HEK293 (cell line): ENCODE data around the gene BTF3L4.

Source experiments
- BCL6B ChIP-seq: fragments of 450-650 bp; formaldehyde crosslinking; IDR thresholded peaks from 2 replicates; pipeline ENCODE4 v1.5.1; 2017; ENCODE audit warnings: missing biosample characterization, missing genetic modification characterization
- CTCF ChIP-seq: fragments of 450-650 bp; formaldehyde crosslinking; IDR thresholded peaks from 2 replicates; pipeline ENCODE4 v1.5.1; 2016; ENCODE audit warnings: missing biosample characterization, missing genetic modification characterization
- GLI2 ChIP-seq: fragments of 450-650 bp; formaldehyde crosslinking; IDR thresholded peaks from 2 replicates; pipeline ENCODE4; 2017; ENCODE audit warnings: missing biosample characterization, missing genetic modification characterization, low read depth, borderline replicate concordance
- HIC1 ChIP-seq: fragments of 450-650 bp; formaldehyde crosslinking; IDR thresholded peaks from 2 replicates; pipeline ENCODE4 v1.5.1; 2016; ENCODE audit warnings: missing biosample characterization, missing genetic modification characterization
- KLF17 ChIP-seq: fragments of 450-650 bp; formaldehyde crosslinking; IDR thresholded peaks from 2 replicates; pipeline ENCODE4 v1.5.1; 2016; ENCODE audit warnings: missing biosample characterization, missing genetic modification characterization
- KLF9 ChIP-seq: fragments of 450-650 bp; formaldehyde crosslinking; IDR thresholded peaks from 2 replicates; pipeline ENCODE4 v1.5.1; 2016; ENCODE audit warnings: missing biosample characterization, missing genetic modification characterization, low read depth
- MZF1 ChIP-seq: fragments of 450-650 bp; formaldehyde crosslinking; IDR thresholded peaks from 2 replicates; pipeline ENCODE4 v1.5.1; 2017; ENCODE audit warnings: missing biosample characterization, missing genetic modification characterization, borderline replicate concordance
- PRDM4 ChIP-seq: fragments of 450-650 bp; formaldehyde crosslinking; IDR thresholded peaks from 2 replicates; pipeline ENCODE4 v1.5.1; 2017; ENCODE audit warnings: missing biosample characterization, missing genetic modification characterization
- REPIN1 ChIP-seq: fragments of 450-650 bp; formaldehyde crosslinking; IDR thresholded peaks from 2 replicates; pipeline ENCODE4 v1.5.1; 2017; ENCODE audit warnings: missing biosample characterization, missing genetic modification characterization, low read depth
- SP2 ChIP-seq: fragments of 450-650 bp; formaldehyde crosslinking; IDR thresholded peaks from 2 replicates; pipeline ENCODE4 v1.5.1; 2016; ENCODE audit warnings: missing biosample characterization, missing genetic modification characterization
- SP3 ChIP-seq: fragments of 450-650 bp; formaldehyde crosslinking; IDR thresholded peaks from 2 replicates; pipeline ENCODE4 v1.5.1; 2016; ENCODE audit warnings: missing biosample characterization, missing genetic modification characterization
- SP7 ChIP-seq: fragments of 450-650 bp; formaldehyde crosslinking; IDR thresholded peaks from 2 replicates; pipeline ENCODE4 v1.5.1; 2016; ENCODE audit warnings: missing biosample characterization, missing genetic modification characterization
- YY1 ChIP-seq: fragments of 450-650 bp; formaldehyde crosslinking; IDR thresholded peaks from 2 replicates; pipeline ENCODE4 v1.5.1; 2018; ENCODE audit warnings: missing biosample characterization, missing genetic modification characterization
- ZBTB1 ChIP-seq: fragments of 450-650 bp; formaldehyde crosslinking; IDR thresholded peaks from 2 replicates; pipeline ENCODE4 v1.5.1; 2016; ENCODE audit warnings: missing biosample characterization, missing genetic modification characterization
- ZFP37 ChIP-seq: fragments of 450-650 bp; formaldehyde crosslinking; IDR thresholded peaks from 2 replicates; pipeline ENCODE4 v1.5.1; 2016; ENCODE audit warnings: missing biosample characterization, missing genetic modification characterization
- ZNF121 ChIP-seq: fragments of 450-650 bp; formaldehyde crosslinking; IDR thresholded peaks from 2 replicates; pipeline ENCODE4 v1.5.1; 2016; ENCODE audit warnings: missing biosample characterization, missing genetic modification characterization
- ZNF157 ChIP-seq: fragments of 450-650 bp; formaldehyde crosslinking; IDR thresholded peaks from 2 replicates; pipeline ENCODE4 v1.5.1; 2016; ENCODE audit warnings: missing biosample characterization, missing genetic modification characterization
- ZNF16 ChIP-seq: fragments of 450-650 bp; formaldehyde crosslinking; IDR thresholded peaks from 2 replicates; pipeline ENCODE4 v1.5.1; 2016; ENCODE audit warnings: low read depth, missing biosample characterization, missing genetic modification characterization
- ZNF175 ChIP-seq: fragments of 450-650 bp; formaldehyde crosslinking; IDR thresholded peaks from 2 replicates; pipeline ENCODE4 v1.5.1; 2016; ENCODE audit warnings: missing biosample characterization, missing genetic modification characterization
- ZNF2 ChIP-seq: fragments of 450-650 bp; formaldehyde crosslinking; IDR thresholded peaks from 2 replicates; pipeline ENCODE4 v1.5.1; 2016; ENCODE audit warnings: missing biosample characterization, missing genetic modification characterization
- ZNF302 ChIP-seq: fragments of 450-650 bp; formaldehyde crosslinking; IDR thresholded peaks from 2 replicates; pipeline ENCODE4 v1.5.1; 2016; ENCODE audit warnings: missing biosample characterization, missing genetic modification characterization, low read depth
- ZNF37A ChIP-seq: fragments of 450-650 bp; IDR thresholded peaks from 2 replicates; pipeline ENCODE4 v1.5.1; 2018; ENCODE audit warnings: missing biosample characterization, missing genetic modification characterization
- ZNF391 ChIP-seq: fragments of 450-650 bp; formaldehyde crosslinking; IDR thresholded peaks from 2 replicates; pipeline ENCODE4 v1.5.1; 2016; ENCODE audit warnings: low read depth, missing biosample characterization, missing genetic modification characterization, borderline replicate concordance
- ZNF394 ChIP-seq: fragments of 450-650 bp; formaldehyde crosslinking; IDR thresholded peaks from 2 replicates; pipeline ENCODE4 v1.5.1; 2016; ENCODE audit warnings: missing biosample characterization, missing genetic modification characterization, mild to moderate bottlenecking, moderate library complexity, borderline replicate concordance
- ZNF398 ChIP-seq: fragments of 450-650 bp; formaldehyde crosslinking; IDR thresholded peaks from 2 replicates; pipeline ENCODE4 v1.5.1; 2017; ENCODE audit warnings: missing biosample characterization, missing genetic modification characterization
- ZNF510 ChIP-seq: fragments of 450-650 bp; formaldehyde crosslinking; IDR thresholded peaks from 2 replicates; pipeline ENCODE4 v1.5.1; 2018; ENCODE audit warnings: mild to moderate bottlenecking, missing genetic modification characterization, missing biosample characterization; ENCODE audit not compliant: insufficient replicate concordance
- ZNF610 ChIP-seq: fragments of 450-650 bp; formaldehyde crosslinking; IDR thresholded peaks from 2 replicates; pipeline ENCODE4 v1.5.1; 2016; ENCODE audit warnings: missing biosample characterization, missing genetic modification characterization, borderline replicate concordance
- ZNF621 ChIP-seq: fragments of 450-650 bp; formaldehyde crosslinking; IDR thresholded peaks from 2 replicates; pipeline ENCODE4 v1.5.1; 2017; ENCODE audit warnings: missing biosample characterization, missing genetic modification characterization
- ZNF843 ChIP-seq: fragments of 450-650 bp; formaldehyde crosslinking; IDR thresholded peaks from 2 replicates; pipeline ENCODE4 v1.5.1; 2016; ENCODE audit warnings: missing biosample characterization, missing genetic modification characterization

BTF3L4 gene

GRCh38 chr1:52056163-52056936 is at the start of gene BTF3L4 (continued):
- TF ChIP-seq ZNF610 (no peak), SP3 (peak; percentile 92), ZNF621 (tag by site-specific recombination) (no peak), KLF9 (tag by site-specific recombination) (peak; percentile 60), PRDM4 (tag by site-specific recombination) (peak; percentile 86), HIC1 (tag by site-specific recombination) (no peak), CTCF (tag by site-specific recombination) (peak; percentile 47), ZNF394 (peak; percentile 13; the same call in 1 of the 2 replicates), ZNF157 (tag by site-specific recombination) (no peak), ZNF398 (tag by site-specific recombination) (0 out of 2 replicates have a peak, but pooled peaks have one; percentile 46), BCL6B (tag by site-specific recombination) (no peak), REPIN1 (peak; percentile 65; the same call in 1 of the 2 replicates), ZNF510 (tag by site-specific recombination) (no peak), YY1 (tag by site-specific recombination) (peak; percentile 84), ZFP37 (tag by site-specific recombination) (0 out of 2 replicates have a peak, but pooled peaks have one; percentile 45), MZF1 (tag by site-specific recombination) (no peak), ZNF37A (tag by site-specific recombination) (no peak), ZNF175 (no peak), ZNF843 (tag by site-specific recombination) (peak; percentile 48; the same call in 1 of the 2 replicates), GLI2 (tag by site-specific recombination) (no peak), SP2 (peak; percentile 90), ZNF302 (tag by site-specific recombination) (no peak), ZNF2 (tag by site-specific recombination) (peak; percentile 49), KLF17 (peak; percentile 49), ZNF16 (tag by site-specific recombination) (no peak), SP7 (tag by site-specific recombination) (peak; percentile 63), ZBTB1 (tag by site-specific recombination) (no peak), ZNF121 (peak; percentile 83), ZNF391 (tag by site-specific recombination) (peak; percentile 48; the same call in 1 of the 2 replicates)
